VCaP (cell line): ENCODE data around the gene FUT3.

ENCODE experiments used
- H3K27ac ChIP-seq: fragments of 450-650 bp; 2 replicates; pipeline ENCODE4 v1.5.1; 2017
- CTCF ChIP-seq: fragments of 450-650 bp; conservative IDR thresholded peaks from 2 replicates; pipeline ENCODE4 v1.5.1; 2017; ENCODE audit warnings: mild to moderate bottlenecking, moderate library complexity

Gene FUT3

DNA sequence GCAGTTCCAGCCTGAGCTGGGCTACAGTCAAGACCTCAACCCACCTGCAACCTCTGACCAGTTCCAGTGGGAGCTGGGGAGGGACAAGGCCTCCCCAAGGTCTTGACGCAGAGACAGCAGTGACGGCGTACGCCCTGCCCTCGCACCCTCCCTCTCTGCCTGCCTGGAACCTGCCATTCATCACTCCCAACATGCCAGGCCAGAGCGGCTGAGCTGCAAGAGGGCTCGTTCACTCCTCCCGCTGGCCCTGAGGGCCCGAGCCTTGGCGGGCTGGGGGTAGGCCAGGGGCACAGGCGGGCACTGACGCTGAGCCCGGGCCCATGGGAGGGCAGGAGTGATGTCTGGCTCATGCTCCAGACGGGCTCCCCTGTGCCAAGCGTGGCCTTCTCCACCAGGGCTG, 44.2 kb upstream of the FUT3 start:
- TF ChIP-seq CTCF, result no peak
- no peak overlapping the region for H3K27ac ChIP-seq

GRCh38 chr19:5894704-5895349, 43.6 kb upstream of the FUT3 start:
- no peak overlapping the region for H3K27ac ChIP-seq
- no peak for TF ChIP-seq CTCF

DNA sequence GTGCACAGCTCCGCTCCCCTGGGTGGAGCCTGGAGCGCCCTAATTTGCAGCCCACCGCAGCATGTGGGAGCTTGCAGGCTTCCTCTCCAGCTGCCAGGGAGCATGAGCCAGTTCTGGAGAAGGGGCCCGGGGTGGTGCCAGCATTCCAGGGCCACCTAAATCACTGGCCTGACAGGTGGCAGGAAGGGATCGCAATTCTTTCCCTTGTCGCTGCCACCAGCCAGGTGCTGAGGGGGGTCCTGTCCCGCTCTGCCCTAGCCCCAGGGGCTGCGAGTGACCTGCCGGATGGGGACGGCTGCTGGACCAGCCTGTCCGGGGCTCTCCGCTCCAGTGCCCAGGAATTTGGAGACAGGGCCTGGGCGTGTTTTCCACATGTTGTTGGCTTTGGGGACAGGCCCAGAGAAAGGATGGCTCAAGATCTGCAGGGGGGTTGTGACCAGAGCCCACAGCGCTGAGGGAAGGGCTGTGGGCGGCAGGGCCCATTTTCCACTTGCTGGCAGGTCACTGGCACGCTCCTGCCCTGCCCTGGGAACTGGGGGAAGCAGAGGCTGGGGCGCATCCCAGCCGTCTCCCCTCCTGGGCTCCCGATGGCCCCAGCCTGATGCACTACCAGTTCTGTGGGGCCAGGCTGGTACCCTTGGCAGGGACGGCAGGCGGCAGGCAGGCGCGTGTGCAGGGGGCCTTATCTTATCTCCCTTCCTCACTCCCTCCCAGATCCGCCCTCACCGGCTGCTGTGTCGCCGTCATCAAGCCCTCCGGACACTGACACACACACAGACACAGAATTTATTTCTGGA, 42.9 kb upstream of the FUT3 start:
- no peak for TF ChIP-seq CTCF
- H3K27ac ChIP-seq, result no peak overlapping the region

GRCh38 chr19:5893296-5893903, 42.2 kb upstream of the FUT3 start:
- no peak overlapping the region for H3K27ac ChIP-seq
- no peak for TF ChIP-seq CTCF

DNA sequence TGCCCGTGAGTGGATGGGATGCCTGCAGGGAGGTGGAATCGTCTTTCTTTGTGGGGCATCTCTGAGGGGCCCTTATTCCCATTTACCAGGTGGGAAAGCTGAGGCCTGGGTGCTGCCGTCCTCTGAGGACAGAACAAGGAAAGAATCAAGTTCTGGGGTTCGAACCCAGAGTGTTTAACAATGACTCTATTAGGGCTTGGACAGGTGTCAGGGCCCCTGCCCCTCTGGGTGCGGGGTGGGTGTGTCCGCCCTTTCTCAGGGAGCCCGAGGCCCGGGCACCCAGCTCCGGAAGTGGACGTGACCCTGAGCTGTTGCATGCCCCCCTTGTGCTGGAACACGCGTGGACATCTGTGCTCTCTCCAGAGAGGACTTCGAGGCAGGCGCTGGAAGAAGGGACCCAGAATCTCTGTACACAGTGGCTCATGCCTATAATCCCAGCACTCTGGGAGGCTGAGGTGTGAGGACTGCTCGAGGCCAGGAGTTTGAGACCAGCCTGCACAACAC, 41.6 kb upstream of the FUT3 start:
- H3K27ac ChIP-seq, result no peak overlapping the region

GRCh38 chr19:5891938-5892771, 40.9 kb upstream of the FUT3 start:
- no peak overlapping the region for H3K27ac ChIP-seq
- TF ChIP-seq CTCF, result peak; percentile 42

More for the DNA sequence above, 41.6 kb upstream of the FUT3 start:
- TF ChIP-seq CTCF, result 0 out of 2 replicates have a peak, but pooled peaks have one; percentile 5
